DND-41 (cell line): ENCODE results near the gene DSCAM.

Source experiments
- EZH2 ChIP-seq: IDR thresholded peaks from 3 replicates; pipeline ENCODE4 v1.6.1; 2012; ENCODE audit warnings: borderline replicate concordance, low read depth, mild to moderate bottlenecking, moderate library complexity, low read length, inconsistent platforms; ENCODE audit not compliant: severe bottlenecking
- TF ChIP-seq, protein P1 (sequence below): IDR thresholded peaks from 2 replicates; pipeline ENCODE4 v1.5.1; 2012; ENCODE audit warnings: borderline replicate concordance, low read length, moderate library complexity, mild to moderate bottlenecking; ENCODE audit not compliant: poor library complexity, severe bottlenecking; ENCODE audit errors: extremely low read depth

DNA sequence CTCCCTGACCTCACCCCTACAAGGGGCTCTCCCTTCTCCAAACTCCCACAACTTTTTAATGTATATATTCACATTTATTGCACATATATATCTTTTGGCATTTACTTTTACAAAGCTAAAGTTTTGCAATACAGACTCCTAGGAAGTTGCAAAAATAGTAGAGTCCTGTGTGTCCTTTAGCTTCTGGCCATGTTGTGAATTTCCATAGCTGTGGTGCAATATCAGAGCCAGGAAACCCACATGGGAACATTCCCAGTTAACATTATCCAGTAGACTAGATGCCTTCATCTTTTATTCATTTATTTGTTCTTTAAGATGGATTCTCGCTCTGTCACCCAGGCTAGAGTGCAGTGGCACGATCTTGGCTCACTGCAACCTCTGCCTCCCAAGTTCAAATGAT lies 636.7 kb downstream of the DSCAM start:
- TF ChIP-seq, protein P1, sequence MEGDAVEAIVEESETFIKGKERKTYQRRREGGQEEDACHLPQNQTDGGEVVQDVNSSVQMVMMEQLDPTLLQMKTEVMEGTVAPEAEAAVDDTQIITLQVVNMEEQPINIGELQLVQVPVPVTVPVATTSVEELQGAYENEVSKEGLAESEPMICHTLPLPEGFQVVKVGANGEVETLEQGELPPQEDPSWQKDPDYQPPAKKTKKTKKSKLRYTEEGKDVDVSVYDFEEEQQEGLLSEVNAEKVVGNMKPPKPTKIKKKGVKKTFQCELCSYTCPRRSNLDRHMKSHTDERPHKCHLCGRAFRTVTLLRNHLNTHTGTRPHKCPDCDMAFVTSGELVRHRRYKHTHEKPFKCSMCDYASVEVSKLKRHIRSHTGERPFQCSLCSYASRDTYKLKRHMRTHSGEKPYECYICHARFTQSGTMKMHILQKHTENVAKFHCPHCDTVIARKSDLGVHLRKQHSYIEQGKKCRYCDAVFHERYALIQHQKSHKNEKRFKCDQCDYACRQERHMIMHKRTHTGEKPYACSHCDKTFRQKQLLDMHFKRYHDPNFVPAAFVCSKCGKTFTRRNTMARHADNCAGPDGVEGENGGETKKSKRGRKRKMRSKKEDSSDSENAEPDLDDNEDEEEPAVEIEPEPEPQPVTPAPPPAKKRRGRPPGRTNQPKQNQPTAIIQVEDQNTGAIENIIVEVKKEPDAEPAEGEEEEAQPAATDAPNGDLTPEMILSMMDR = no peak
- no peak for TF ChIP-seq EZH2
